ENCODE results near the gene FUT1. TPM values are rescaled to one million over a fixed set of nuclear protein-coding genes. Genes with fewer than 3 reads are reported as not detected.
A peak's percentile ranks its signal among the peaks of the same experiment; 100 is the strongest.

FUT1 gene
- total RNA-seq, 1 experiment from 2014 or later, result 14.1 TPM

DNA sequence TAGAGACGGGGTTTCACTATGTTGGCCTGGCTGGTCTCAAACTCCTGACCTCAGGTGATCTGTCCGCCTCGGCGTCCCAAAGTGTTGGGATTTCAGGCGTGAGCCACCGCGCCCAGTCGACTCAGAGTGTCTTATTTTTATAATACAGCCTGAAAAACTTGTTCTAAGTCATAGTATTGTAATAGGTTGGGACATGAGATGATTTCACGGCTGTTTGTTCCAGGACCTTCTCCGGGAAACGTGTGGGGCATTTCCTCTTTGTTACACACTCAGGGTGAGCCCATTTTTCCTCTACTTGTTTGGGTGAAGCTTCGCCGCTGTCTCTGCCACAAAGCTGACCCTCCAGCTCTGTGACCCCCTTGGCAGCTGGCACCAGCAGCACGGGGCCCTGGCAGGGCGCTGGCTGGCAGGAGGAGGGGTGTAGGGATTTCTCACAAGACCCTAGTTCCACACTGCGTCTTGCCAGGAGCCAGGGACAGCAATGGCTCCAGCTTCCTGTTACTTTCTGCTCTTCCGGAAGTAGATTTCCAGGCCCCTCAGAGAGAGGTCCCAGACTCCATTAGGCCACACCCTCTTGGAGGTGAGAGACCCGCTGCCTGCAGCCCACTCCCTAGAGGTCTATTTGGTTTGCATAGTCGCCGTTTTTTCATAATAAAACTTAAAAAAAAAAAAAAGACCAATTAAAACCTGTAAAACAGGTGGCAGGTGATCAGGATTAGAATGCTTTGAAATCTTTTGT is 18.5 kb upstream of the FUT1 start:
- peaks cover 12 to 30% of the 10 kb centered on the region in 2 experiments for H3K4me1 ChIP-seq (ENCODE audit: control insufficient read depth in 1 of 2, insufficient read depth in 2 of 2, low read length in 2 of 2)
- ChIA-PET POLR2A (interaction anchor here (1.0 to 1.3 kb wide), 2 partner anchors 75 to 101 kb away, joined by 3 to 5 read pairs; partner anchors contain the start of genes FUT2 and PPP1R15A), CTCF (interaction anchor here (1.1 kb wide), 1 partner anchor 17 kb away, joined by 3 read pairs; no protein-coding TSS in a partner anchor), RAD21 (ENCODE audit: low non-redundant PET in 1 of 2, low total read pairs in 2 of 2, uncharacterized antibody in 2 of 2, unreplicated experiment in 2 of 2) (no interaction called here)
- H3K27me3 ChIP-seq (ENCODE audit: insufficient read depth, low read length), result no peaks in the 10 kb centered on the region
- H3K27ac ChIP-seq (ENCODE audit: low read depth, low read length), result peak overlapping the region; percentile 74
- H2AFZ ChIP-seq (ENCODE audit: low read depth, low read length, poor library complexity, severe bottlenecking), result peak overlapping the region; percentile 80
- H4K20me1 ChIP-seq (ENCODE audit: insufficient read depth), result no peaks in the 10 kb centered on the region
- DNase-seq (ENCODE audit: low read depth, low spot score), result no peak
- peak overlapping the region; percentile 84 for H3K4me2 ChIP-seq (ENCODE audit: low read length)
- intact Hi-C loops (cut with micrococcal nuclease), result no loop called here
- peak; percentile 79 for ATAC-seq
- peak overlapping the region; percentile 53 to 64 for H3K4me3 ChIP-seq (replicated peaks in 1 of 2; ENCODE audit: low read depth in 1 of 2, low read length in 2 of 2)
- no peaks in the 10 kb centered on the region for H3K36me3 ChIP-seq (ENCODE audit: control insufficient read depth in 1 of 2, insufficient read depth in 2 of 2, low read length in 2 of 2)
- TF ChIP-seq JUND (IDR thresholded peaks at IDR 0.05) (no peak), ZNF274 (IDR thresholded peaks at IDR 0.05; ENCODE audit: low read depth, low read length) (no peak), ZFX (IDR thresholded peaks at IDR 0.05) (no peak), RAD21 (IDR thresholded peaks at IDR 0.05; ENCODE audit: low read depth) (no peak), POLR2AphosphoS5 (IDR thresholded peaks at IDR 0.05; ENCODE audit: low read depth, low read length) (peak; percentile 77), EGR1 (IDR thresholded peaks at IDR 0.05; ENCODE audit: low read depth) (no peak), POLR2A (IDR thresholded peaks at IDR 0.05; ENCODE audit: borderline replicate concordance, extremely low read depth, insufficient read depth, insufficient read length) (no peak), CEBPB (IDR thresholded peaks at IDR 0.05; ENCODE audit: low read depth) (no peak), SRF (IDR thresholded peaks at IDR 0.05; ENCODE audit: low read depth) (no peak), CBX3 (IDR thresholded peaks at IDR 0.05; ENCODE audit: low read depth) (no peak), YY1 (IDR thresholded peaks at IDR 0.05; ENCODE audit: extremely low read depth, insufficient replicate concordance, low read depth, low read length) (peak; percentile 69), EZH2 (IDR thresholded peaks at IDR 0.05) (no peak), ELF1 (IDR thresholded peaks at IDR 0.05; ENCODE audit: borderline replicate concordance, low read depth) (no peak), ZBTB33 (IDR thresholded peaks at IDR 0.05; ENCODE audit: extremely low read depth, insufficient replicate concordance, low read length) (no peak)
- TF ChIP-seq, protein P1, sequence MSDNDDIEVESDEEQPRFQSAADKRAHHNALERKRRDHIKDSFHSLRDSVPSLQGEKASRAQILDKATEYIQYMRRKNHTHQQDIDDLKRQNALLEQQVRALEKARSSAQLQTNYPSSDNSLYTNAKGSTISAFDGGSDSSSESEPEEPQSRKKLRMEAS (IDR thresholded peaks at IDR 0.05), result no peak
- no peaks in the 10 kb centered on the region for H3K9me3 ChIP-seq (ENCODE audit: control insufficient read depth in 1 of 2, insufficient read depth in 1 of 2, low read depth in 1 of 2, low read length in 2 of 2)
- peak overlapping the region; percentile 74 for H3K9ac ChIP-seq (ENCODE audit: low read length)
- no peaks in the 10 kb centered on the region for H3K79me2 ChIP-seq (ENCODE audit: insufficient read depth, low read length)
- H3K9me2 ChIP-seq (ENCODE audit: insufficient read depth), result no peaks in the 10 kb centered on the region
- BruUV-seq (replicated peaks), result TSS peak; percentile 95

All from HCT116 (cell line).